ENCODE results near the gene RBMS1. TPM values are rescaled to one million over a fixed set of nuclear protein-coding genes. Genes with fewer than 3 reads are reported as not detected.
A peak's percentile ranks its signal among the peaks of the same experiment; 100 is the strongest.

Gene RBMS1
- total RNA-seq, 1 experiment from 2014 or later, result 38.8 TPM

DNA sequence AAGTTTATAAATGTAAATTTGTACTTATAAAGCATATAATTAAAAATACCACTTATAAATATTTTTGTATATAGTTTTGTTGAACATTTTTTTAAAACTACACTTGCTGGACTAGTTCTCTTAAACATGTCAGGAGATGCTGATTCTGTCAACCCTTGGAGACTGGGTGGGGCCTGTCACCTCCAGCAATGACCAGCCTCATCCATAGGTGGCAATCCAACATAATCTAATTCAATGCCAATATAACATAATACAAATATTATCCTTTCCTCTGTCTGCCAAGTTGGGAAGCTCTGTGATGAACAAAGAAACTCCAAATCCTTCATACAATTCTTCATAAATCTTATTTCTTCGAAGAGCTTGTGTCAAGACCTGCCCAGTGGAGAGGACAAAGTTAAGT, 140.4 kb downstream of the RBMS1 start:
- no peak overlapping the region for H3K4me3 ChIP-seq (ENCODE audit: low read length)
- intact Hi-C loops (cut with micrococcal nuclease), result loop anchor here (1.0 to 10.0 kb wide), 3 partner anchors 262 to 617 kb away; no protein-coding TSS in a partner anchor
- H3K9ac ChIP-seq (ENCODE audit: low read length), result no peak overlapping the region
- ChIA-PET POLR2A (ENCODE audit: unreplicated experiment) (interaction anchor here (0.7 kb wide), 1 partner anchor 139 kb away, joined by 4 read pairs; no protein-coding TSS in a partner anchor), CTCF (interaction anchor here (0.6 to 1.3 kb wide), 5 partner anchors 64 to 617 kb away, joined by 3 to 6 read pairs (median 4); no protein-coding TSS in a partner anchor)
- 0 out of 2 replicates have a peak overlapping the region, but pooled peaks have one; percentile 12 for H3K4me2 ChIP-seq (ENCODE audit: low read length)
- no peaks in the 10 kb centered on the region for H4K20me1 ChIP-seq (ENCODE audit: low read length)
- H3K9me2 ChIP-seq (replicated peaks; ENCODE audit: low read length), result no peaks in the 10 kb centered on the region
- TF ChIP-seq, protein P1, sequence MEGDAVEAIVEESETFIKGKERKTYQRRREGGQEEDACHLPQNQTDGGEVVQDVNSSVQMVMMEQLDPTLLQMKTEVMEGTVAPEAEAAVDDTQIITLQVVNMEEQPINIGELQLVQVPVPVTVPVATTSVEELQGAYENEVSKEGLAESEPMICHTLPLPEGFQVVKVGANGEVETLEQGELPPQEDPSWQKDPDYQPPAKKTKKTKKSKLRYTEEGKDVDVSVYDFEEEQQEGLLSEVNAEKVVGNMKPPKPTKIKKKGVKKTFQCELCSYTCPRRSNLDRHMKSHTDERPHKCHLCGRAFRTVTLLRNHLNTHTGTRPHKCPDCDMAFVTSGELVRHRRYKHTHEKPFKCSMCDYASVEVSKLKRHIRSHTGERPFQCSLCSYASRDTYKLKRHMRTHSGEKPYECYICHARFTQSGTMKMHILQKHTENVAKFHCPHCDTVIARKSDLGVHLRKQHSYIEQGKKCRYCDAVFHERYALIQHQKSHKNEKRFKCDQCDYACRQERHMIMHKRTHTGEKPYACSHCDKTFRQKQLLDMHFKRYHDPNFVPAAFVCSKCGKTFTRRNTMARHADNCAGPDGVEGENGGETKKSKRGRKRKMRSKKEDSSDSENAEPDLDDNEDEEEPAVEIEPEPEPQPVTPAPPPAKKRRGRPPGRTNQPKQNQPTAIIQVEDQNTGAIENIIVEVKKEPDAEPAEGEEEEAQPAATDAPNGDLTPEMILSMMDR (conservative IDR thresholded peaks at IDR 0.05; ENCODE audit: low read depth, low read length), result peak; percentile 63
- TF ChIP-seq EZH2 (IDR thresholded peaks at IDR 0.05; ENCODE audit: low read length, unreplicated experiment) (no peak), EZH2phosphoT487 (IDR thresholded peaks at IDR 0.05; ENCODE audit: borderline replicate concordance, low read length) (no peak)
- ATAC-seq (peak; percentile 27; the same call in 1 of the 2 replicates), DNase-seq (peak; percentile 49)
- peaks cover 3% of the 10 kb centered on the region; the same call in 1 of the 2 replicates for H3K36me3 ChIP-seq (ENCODE audit: low read depth, low read length)
- no peak overlapping the region for H2AFZ ChIP-seq (ENCODE audit: low read length)
- H3K79me2 ChIP-seq (ENCODE audit: low read length), result peaks cover 71% of the 10 kb centered on the region
- no peaks in the 10 kb centered on the region for H3K9me3 ChIP-seq (ENCODE audit: low read length)
- H3F3A ChIP-seq (ENCODE audit: low read length, unreplicated experiment), result peaks cover 7% of the 10 kb centered on the region
- no TSS peak for BruUV-seq (replicated peaks)
- H3K27me3 ChIP-seq (ENCODE audit: low read length), result no peaks in the 10 kb centered on the region
- peaks cover 53% of the 10 kb centered on the region for H3K4me1 ChIP-seq (ENCODE audit: insufficient read depth, low read length)
- H3K27ac ChIP-seq (ENCODE audit: low read length), result peak overlapping the region; percentile 21; the same call in 1 of the 2 replicates

DNA sequence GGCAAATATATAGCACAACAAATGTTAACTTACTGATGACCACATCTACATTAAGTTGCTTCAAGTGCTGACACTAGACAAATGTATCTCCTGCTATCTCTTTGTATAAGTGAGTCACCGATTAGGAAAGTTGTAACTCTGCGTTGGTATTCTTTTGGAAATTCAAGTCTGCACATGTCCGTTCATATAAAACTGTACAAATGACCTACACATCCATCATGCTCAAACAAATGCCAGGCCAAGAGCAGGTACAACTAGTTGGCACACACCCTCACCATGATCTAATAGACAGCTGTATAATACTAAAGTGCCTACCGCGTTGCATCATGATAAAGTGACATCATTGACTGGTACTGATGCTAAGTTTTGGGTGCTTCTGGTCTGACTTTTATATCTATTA, 141.1 kb downstream of the RBMS1 start:
- intact Hi-C loops (cut with micrococcal nuclease), result loop anchor here (10.0 kb wide), 2 partner anchors 262 to 312 kb away; no protein-coding TSS in a partner anchor
- no peak overlapping the region for H3K9ac ChIP-seq (ENCODE audit: low read length)
- ChIA-PET POLR2A (ENCODE audit: unreplicated experiment) (no interaction called here), CTCF (no interaction called here)
- H3K27ac ChIP-seq (ENCODE audit: low read length), result peak overlapping the region; percentile 74
- H3K4me3 ChIP-seq (ENCODE audit: low read length), result no peak overlapping the region
- H3K4me2 ChIP-seq (ENCODE audit: low read length), result peak overlapping the region; percentile 42
- peaks cover 47% of the 10 kb centered on the region for H3K4me1 ChIP-seq (ENCODE audit: insufficient read depth, low read length)
- no peaks in the 10 kb centered on the region for H3K27me3 ChIP-seq (ENCODE audit: low read length)
- H3F3A ChIP-seq (ENCODE audit: low read length, unreplicated experiment), result peaks cover 7% of the 10 kb centered on the region
- ATAC-seq, result peak; percentile 21
- H4K20me1 ChIP-seq (ENCODE audit: low read length), result no peaks in the 10 kb centered on the region
- H3K9me3 ChIP-seq (ENCODE audit: low read length), result no peaks in the 10 kb centered on the region
- BruUV-seq (replicated peaks), result no TSS peak
- peak; percentile 65 for DNase-seq
- no peak for TF ChIP-seq EZH2 (IDR thresholded peaks at IDR 0.05; ENCODE audit: low read length, unreplicated experiment)
- no peak for TF ChIP-seq EZH2phosphoT487 (IDR thresholded peaks at IDR 0.05; ENCODE audit: borderline replicate concordance, low read length)
- peaks cover 72% of the 10 kb centered on the region for H3K79me2 ChIP-seq (ENCODE audit: low read length)
- H3K9me2 ChIP-seq (replicated peaks; ENCODE audit: low read length), result no peaks in the 10 kb centered on the region
- H3K36me3 ChIP-seq (ENCODE audit: low read depth, low read length), result peaks cover 3% of the 10 kb centered on the region; the same call in 1 of the 2 replicates
- no peak overlapping the region for H2AFZ ChIP-seq (ENCODE audit: low read length)

DNA sequence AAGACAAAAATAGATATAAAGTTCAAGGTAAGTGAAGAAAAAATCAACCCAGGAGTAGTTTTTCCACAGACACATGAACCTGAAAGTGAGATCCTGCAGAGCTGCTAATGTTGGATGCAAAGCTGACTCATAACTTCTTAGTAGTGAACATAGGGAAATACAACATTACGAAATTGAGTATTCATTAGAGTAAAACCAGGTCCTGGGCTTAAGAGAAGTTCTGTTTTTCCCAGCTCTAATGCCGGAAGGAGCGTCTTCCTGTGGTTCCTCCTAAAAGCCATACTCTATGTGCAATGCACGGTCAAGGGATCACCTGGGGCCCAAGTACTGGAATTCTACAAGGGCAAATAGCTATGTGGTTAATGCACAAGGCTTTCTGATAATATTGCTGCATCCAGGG, 141.7 kb downstream of the RBMS1 start:
- peaks cover 7% of the 10 kb centered on the region for H3F3A ChIP-seq (ENCODE audit: low read length, unreplicated experiment)
- DNase-seq (peak; percentile 61), ATAC-seq (peak; percentile 32)
- no peaks in the 10 kb centered on the region for H3K9me2 ChIP-seq (replicated peaks; ENCODE audit: low read length)
- ChIA-PET CTCF (no interaction called here), POLR2A (ENCODE audit: unreplicated experiment) (no interaction called here)
- no peak overlapping the region for H3K4me3 ChIP-seq (ENCODE audit: low read length)
- no peak overlapping the region for H2AFZ ChIP-seq (ENCODE audit: low read length)
- H3K36me3 ChIP-seq (ENCODE audit: low read depth, low read length), result no peaks in the 10 kb centered on the region; the same call in 1 of the 2 replicates
- peaks cover 47% of the 10 kb centered on the region for H3K4me1 ChIP-seq (ENCODE audit: insufficient read depth, low read length)
- H3K27ac ChIP-seq (ENCODE audit: low read length), result peak overlapping the region; percentile 74
- H3K4me2 ChIP-seq (ENCODE audit: low read length), result peak overlapping the region; percentile 42
- H4K20me1 ChIP-seq (ENCODE audit: low read length), result no peaks in the 10 kb centered on the region
- TF ChIP-seq EZH2phosphoT487 (IDR thresholded peaks at IDR 0.05; ENCODE audit: borderline replicate concordance, low read length) (no peak), EZH2 (IDR thresholded peaks at IDR 0.05; ENCODE audit: low read length, unreplicated experiment) (no peak)
- TF ChIP-seq, protein P1 (conservative IDR thresholded peaks at IDR 0.05; ENCODE audit: low read depth, low read length), result no peak
- H3K79me2 ChIP-seq (ENCODE audit: low read length), result peaks cover 72% of the 10 kb centered on the region
- no peaks in the 10 kb centered on the region for H3K9me3 ChIP-seq (ENCODE audit: low read length)
- H3K27me3 ChIP-seq (ENCODE audit: low read length), result no peaks in the 10 kb centered on the region
- no peak overlapping the region for H3K9ac ChIP-seq (ENCODE audit: low read length)
- intact Hi-C loops (cut with micrococcal nuclease), result loop anchor here (10.0 kb wide), 2 partner anchors 263 to 313 kb away; no protein-coding TSS in a partner anchor
- no TSS peak for BruUV-seq (replicated peaks)
